COLO668 (cell line): ENCODE measurements around the gene CELSR1.

Experiments
- DNase-seq: peaks from one replicate; lab custom pipeline; 2025; ENCODE audit not compliant: unreplicated experiment; lab: John Stamatoyannopoulos, UW

Gene CELSR1

DNA sequence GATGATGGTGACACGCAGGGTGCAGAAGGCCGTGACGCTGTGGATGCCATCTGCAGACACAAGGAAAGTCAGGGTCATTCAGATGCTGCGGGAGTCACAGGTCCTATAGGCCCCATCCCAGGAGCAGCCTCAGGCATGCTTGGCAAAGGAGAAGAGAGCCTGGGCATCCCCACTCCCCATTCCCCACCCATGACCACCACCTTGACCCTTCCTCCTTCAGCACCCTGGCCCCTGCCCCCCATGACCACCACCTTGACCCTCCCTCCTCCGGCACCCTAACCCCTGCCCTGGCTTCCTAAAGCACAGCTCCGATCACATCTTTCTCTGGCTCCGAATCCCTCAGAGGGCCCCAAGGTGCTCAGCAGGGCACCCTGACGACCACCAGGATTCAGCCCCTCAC, 73.1 kb downstream of the CELSR1 start:
- DNase-seq: no peak

DNA sequence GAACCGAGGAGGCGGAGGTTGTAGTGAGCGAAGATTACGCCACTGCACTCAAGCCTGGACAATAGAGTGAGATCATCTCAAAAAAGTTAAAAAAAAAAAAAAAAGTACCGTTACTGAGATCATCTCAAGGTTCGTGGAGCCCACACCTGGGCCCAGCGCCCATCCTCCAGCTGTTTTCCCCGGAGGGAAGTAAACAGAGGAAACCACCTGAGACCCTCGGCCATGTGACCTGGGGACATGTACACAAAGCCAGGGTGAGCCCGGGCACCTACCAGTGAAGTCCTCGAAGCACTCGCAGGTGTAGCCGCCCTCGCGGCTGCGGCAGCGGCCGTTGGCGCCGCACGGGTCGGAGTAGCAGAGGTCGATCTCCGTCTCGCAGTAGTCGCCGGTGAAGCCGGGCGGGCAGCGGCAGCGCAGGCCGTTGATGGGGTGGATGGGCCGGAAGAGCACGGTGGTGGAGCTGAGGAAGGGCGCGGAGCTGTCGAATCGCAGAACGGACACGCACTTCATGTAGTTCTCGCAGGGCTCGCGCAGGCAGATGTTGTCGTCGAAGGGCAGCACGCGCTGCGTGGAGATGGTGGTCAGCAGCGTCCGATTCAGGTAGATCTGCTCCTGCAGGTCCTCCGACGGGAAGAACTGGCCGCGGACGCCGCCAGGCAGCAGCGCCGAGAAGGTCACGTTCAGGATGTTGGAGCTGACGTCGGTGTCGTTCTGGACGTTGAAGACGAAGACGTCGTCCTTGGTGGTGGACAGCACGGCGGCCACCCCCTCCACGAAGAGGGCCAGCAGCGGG, 73.8 kb downstream of the CELSR1 start:
- no peak for DNase-seq

DNA sequence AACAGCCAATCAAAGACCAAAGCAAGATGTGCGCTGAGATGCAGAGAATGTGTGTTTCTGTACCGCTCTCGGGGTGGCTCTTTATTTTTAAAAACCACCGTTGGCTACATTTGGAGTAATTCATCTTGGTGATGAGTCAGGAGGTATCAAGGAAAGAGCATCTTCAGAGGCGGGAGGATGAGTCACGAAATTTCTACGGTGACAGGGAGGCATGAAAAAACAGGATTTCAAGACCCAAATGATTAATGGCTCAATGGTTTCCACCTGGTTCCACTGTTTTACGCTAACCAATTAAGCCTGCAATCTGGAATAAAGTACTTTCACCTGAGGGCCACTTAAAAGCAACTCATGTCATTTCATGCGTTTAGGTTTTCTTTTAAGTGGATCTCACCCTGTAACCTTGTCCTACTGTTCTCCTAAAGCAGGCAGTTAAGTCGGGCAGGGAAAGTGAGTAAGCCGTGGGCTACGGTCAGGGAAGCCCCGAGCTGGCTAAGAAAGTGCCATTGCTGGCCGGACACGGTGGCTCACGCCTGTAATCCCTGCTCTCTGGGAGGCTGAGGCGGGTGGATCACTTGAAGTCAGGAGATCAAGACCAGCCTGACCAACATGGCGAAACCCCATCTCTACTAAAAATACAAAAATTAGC, 74.6 kb downstream of the CELSR1 start:
- DNase-seq: no peak

DNA sequence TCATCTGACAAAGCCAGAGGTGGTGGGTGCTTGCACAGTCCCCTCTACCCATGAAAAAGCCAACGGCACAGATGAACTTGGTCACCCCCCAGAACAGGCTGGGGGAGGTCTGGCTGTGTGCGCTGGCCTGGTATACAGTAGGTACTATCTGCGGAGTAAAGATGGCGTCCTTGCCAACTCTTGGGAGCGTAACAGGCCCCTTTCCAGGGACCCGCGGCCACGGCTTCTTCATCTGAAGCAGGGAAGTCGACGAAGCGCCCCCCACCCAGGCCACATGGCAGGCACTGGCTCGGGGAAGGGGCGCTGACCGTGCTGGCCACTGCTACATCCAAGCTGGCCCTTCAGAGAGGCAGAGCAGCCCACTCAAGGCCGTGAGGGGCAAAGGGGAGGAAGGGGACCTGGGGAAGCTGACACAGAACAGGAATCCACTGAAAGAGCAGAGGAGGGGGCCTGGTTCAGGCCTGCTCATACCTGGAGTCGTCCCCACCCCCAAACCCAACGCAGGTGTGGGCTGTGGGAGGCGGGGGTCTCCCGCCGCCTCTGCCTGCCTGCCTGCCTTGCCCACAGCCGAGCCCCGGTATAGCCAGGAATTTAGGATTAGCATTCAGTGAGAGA, 75.7 kb downstream of the CELSR1 start:
- no peak for DNase-seq

DNA sequence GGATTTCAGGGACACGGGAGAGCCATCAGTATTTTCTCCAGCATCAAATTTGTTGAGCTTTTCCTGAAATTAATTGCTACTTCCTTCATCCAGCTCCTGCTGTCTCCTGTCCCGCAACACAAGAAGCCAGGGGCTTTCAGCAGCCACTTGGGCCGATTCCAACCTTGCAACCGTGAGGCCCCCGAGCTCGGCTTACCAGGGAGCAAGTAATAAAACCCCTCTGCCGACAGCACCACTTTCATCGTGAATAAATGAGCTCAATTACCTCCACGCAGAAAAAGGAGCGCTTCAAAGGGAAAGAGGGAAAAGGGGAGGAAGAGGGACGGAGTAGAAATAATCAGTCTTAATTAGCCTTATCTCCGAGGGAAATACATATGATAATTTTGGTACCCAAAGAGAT, 76.6 kb downstream of the CELSR1 start:
- no peak for DNase-seq

DNA sequence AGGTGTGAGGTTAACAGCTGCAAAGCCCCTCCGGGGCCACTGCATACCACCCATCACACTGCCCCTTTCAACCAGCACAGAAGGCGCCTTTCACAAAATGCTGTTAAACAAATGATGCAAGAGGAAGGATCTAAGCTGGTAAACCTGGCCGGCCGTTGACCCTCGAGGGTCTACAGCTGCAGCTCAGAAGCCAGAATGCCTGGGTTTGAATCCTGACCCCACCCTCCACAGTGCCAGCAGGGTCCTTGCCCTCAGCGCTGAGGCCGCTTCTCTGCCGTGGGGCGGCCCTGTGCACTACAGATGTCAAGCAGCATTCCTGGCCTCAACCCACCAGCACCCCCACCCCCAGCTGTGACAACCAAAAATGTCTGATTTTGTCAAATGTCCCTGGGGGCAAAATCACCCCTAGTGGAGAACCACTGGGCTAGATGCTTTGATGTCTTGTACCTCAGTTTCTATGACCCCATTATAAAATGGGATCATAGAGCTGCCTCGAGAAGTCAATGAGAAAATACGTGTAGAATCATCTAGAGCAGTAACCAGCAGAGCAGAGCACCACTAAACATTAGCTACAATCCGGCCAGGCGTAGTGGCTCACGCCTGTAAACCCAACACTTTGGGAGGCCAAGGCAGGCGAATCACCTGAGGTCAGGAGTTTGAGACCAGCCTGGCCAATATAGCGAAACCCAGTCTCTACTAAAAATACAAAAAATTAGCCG, 77.9 kb downstream of the CELSR1 start:
- no peak for DNase-seq

DNA sequence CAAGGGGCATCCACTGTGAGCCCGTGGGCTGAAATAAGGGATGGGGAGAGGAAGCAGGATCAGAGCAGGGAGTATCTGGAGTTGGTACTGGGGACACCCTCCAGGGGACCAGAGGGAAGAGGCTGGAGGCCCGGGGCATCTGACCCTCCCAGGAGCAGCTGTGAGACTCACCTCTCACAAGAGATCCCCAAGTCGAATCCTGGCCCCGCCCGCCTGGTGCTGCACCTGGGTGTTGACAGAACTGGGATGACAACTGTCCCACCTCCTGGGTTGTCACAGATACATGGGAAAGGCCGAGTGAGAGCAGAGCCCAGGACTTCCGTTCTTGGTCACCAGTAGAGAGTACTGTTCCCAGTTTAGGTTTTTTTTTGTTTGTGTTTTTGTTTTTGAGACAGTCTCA, 78.9 kb downstream of the CELSR1 start:
- DNase-seq: peak; percentile 21

DNA sequence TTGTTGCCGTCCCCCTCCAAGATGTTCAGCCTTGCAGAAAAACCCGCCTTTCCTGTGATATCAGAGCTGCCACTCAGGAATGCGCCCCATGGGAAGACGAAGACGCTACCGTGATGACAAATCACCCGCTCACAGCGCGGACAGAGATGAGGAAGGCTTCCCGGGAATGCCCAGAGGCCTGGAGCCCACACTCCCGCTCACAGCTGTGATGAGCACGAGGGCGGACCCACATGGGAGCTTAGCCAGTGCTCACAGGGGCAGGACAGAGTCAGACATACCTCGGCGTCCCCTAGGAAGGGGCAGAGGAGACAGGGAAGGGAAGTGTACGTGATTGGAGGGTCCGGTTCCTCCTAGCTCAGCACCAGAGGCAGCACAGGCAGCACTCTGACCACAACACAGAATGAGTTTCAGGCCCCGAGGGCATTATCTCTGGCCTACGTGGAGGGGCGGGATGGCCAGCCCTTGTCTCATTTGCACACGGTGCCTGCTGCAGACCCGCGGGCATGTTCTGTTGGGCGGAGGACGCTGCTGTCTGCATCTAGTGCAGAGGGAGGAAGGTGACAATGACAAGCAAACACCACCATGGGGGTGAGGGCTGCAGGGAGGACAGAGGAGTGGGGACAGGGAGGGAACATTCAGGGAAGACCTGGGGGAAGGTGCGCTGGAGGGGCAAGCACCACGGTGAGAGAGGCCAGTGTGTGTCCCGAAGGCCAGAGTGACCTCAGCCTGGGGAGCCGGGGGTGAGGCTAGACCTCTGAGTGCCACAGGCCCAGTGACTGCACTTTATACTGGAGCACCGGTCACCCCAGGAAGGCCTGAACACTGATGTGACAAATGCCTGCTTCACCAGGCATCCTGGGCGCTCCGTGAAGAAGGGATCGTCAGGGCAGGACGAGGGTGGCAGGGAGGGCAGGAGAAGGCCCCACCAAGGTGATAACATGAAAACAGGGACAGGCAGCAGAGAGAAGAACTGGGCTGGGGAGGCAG, 79.6 kb downstream of the CELSR1 start:
- no peak for DNase-seq

DNA sequence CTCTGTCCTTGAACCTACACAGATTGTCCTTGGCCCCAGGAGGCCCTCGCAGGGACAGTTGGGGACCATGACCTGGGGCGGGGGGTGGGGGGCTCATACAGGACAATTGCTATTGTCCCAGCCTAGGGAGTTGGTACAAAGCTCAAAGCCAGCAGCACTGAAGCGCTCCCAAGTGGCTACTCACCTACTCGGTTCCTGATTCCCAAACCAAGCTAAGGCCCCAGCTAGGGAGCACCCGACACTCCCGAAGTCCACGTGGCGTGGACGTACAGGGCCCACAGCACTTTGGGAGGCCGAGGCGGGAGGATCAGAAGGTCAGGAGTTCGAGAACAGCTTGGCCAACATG, 80.6 kb downstream of the CELSR1 start:
- DNase-seq: no peak

DNA sequence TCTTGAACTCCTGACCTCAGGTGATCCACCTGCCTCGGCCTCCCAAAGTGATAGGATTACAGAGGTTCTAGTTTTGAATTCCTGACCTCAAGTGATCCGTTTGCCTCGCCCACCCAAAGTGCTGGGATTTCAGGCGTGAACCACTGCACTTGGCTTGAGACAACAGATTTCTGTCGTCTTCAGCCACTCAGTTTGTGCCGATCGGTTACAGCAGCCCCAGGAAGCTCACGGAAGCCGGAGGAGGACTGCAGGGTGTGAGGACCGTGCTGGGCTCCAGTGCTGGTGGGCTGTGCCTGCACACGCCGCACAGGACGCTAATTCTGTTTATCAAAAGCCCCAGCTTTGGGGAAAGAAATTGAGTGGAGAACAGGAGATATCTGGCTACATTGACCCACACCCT, 82.0 kb downstream of the CELSR1 start:
- no peak for DNase-seq

DNA sequence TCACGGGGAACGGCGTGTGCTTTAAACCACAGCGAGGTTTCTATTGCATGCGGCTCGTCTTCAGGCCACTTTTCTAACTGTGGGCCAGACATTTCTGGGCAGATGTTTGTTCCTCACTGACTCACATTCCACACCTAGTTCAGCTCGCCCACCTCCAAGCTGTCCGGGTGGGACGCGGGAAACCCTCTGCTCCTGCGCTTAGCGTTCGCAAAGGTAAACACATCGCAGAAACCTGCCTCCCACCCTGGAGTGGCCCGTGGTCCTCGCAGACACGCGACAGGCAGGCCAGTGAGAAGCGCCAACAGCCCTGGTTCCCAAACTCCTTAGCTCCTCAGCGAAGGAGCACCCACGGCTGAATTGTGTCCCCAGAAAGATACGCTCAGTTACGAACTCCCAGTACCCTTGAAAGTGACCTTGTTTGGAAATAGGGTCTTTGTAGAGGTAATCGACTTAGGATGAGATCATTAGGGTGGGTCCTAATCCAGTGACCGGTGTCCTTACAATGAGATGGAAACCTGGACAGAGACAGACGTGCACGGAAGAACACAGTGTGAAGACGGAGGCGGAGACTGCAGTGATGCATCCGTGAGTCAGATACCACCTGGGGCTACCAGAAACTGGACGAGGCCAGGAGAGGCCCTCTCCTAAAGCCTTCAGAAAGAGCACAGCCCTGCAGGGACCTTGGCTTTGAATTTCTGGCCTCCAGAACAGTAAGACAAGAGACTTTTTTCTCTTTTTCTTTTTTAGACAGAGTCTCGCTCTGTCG, 82.7 kb downstream of the CELSR1 start:
- no peak for DNase-seq

DNA sequence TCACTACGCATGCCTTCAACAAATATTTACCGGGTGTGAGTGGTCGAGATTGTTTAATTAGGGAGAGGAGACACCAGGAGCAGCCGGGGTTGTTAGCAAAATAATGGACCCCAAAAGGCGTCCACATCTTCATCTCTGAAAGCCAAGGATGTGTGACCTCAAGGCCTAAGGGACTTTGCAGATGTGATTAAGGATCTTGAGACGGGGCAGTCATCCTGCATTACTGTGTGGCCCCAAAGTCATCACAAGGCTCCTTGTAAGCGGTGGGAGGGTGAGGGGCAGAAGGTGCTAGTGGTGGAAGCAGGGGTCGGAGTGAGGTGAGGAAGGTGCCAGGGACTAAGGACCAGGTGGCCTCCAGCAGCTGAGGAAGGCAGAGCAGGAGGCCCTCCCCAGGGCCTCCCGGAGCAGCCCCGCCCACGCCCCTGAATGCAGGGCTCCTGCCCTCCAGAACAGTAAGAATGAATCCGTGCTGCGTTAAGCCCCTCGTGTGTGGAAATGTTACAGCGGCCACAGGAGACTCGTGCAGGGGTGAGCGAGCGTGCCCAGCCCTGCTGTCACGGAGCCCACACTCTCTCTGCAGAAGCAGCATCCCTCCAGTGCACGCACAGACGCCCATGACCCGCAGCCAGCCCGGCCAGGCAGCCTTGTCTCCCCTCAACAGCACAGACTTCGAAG, 83.5 kb downstream of the CELSR1 start:
- no peak for DNase-seq

DNA sequence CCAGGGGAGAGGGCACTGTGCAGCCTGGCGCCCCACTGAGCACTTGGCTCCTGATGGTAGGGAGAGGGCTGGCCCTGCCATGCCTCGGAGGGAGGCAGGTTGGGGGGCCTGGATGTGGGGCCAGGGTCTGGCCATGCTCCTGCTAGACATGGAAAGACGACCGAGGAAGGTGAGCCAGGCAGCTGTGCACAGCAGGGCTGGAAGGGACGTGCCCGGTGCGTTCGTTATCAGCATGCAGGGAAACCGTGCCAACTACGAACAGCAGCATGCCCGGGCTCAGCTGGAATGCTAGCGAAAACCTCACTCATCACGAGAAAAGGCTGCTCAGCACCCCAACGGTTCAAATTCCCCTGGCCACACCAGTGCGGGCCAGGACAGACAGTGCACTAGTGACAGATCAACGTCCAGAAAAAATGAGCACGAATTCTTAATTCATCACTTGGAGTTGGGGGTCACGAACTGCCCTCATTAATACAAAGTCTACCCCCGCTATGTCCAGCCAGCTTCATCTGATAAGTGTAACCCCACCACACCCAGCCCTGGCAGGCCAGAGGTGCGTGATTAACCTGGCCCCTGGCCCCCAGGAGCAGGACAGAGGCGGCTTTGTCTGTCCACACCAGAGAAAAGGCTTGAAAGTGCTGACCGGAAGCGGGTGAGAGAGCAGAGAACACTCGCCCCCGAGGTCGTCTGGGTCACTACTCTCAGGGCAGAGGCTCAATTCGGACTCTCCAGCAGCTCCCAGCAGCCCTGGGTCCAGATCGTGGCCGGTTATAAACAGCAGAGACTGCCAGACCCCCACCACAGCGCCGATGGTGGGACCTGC, 84.2 kb downstream of the CELSR1 start:
- DNase-seq: no peak

DNA sequence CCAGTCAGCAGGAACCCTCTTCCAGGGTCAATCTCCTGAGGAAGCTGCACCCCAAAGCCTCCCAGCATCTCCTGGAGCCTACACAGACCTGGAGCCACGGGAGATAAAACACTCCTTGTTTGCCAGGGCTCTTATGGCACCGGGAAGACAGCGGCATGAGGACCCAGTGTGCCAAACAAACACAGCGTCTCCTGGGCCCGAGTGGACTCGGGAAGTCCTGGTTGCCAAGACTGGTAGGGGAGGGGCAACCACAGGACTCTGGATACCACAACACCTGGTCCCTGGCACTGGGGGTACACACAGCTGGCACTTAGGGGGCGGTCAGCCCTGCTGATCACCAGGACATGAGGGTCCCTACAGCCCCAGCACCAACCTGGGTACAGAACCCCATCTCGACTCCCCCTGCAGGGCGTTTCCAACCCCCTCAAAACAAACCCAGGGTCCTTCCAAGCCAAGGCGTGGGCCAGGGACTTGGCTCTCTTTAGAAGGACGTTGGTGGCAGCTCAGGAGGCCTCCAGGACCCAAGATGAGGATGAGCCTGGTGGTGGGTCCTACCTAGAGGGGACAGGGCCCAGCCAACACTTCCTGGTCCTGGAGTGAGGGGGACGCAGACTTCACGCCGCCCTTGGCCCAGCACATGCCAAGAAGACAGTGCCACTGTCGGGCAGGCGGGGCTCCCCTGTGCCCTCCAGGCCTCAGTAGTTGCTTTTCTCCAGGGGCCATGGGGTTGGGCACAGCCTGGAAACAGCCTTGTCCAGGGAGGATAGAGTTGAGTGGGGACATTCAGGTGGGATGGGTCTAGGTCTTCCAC, 85.0 kb downstream of the CELSR1 start:
- DNase-seq: no peak

DNA sequence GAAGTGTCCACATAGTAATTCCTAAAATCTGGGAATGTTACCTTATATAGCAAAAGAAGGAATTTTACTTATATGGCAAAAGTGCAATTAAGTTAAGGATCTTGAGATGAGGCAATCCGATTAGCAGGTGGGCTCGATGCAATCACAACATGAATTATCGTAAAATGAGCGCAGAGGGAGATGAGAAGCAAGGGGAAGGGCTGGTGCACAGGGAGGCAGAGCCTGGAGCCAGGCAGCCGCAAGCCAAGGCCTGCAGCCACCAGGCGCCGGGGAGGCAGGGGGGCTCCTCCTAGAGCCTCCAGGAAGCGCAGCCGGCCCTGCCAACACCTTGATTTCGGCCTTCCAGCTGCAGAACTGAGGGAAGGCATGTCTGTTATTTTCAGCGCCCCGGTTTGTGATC, 85.7 kb downstream of the CELSR1 start:
- DNase-seq: no peak

DNA sequence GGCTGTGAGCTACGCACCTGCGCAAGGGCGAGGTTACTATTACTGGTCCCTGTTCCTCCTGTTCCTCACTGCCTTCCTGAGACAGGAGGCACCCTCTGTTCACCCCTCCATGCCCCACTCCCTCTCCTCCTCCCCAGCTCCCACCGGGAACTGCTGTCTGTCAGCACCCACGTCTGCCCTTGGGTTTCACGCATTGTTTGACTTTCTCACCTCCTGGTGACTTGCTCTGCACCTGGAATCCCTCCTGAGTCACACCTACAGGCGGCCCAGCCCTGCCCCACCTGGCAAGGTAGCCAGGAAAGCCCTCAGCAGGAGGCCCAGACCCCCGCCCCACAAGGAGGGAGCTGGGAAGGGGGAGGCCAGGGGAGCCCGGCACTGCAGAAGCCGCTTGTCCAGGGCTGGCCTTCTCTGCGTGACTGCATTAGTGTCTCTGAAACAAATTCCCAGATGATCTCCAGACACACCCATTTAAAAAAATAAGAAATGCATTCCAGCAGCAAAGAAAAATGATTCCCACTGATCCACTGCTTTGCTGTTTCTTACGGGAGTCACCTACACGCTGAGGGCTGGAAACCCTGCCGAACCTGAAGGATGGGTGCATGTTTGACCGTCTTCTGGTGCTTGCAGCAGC, 86.4 kb downstream of the CELSR1 start:
- DNase-seq: peak; percentile 54
